Measurements from ENCODE around the gene TSACC.

- TF ChIP-seq CTCF (IDR thresholded peaks at IDR 0.05) (no peak), POLR2A (IDR thresholded peaks at IDR 0.05) (no peak)
Observed at GRCh38 chr1:156386949-156387869, 48.9 kb downstream of the TSACC start.

Data from lower leg skin (tissue), 3 donors.